ENCODE measurements around the gene CCDC88A.

CCDC88A gene

DNA sequence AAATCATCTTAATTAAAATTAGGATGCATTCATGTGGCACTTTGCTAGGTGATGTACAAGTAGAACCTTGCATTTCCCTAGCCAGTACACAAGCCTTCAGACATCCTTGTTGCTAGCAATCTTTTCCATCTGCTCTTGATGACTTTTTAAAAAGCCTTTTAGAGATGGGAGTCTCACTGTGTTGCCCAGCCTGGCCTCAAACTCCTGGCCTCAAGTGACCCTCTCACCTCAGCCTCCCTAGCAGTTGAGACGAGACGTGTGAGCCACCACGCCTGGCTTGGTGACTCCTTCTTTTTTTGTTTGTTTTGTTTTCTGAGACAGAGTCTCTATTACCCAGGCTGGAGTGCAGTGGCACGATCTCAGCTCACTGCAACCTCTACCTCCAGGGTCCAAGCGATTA lies 1.7 kb upstream of the CCDC88A start:
- peaks cover 5% of the 10 kb centered on the region for H3K79me1 ChIP-seq (replicated peaks; ENCODE audit: low read length, poor library complexity, severe bottlenecking)
- H3K23ac ChIP-seq (ENCODE audit: low read length in 2 of 2) = no peak overlapping the region
- H2AK5ac ChIP-seq (ENCODE audit: low read length, severe bottlenecking) = no peak overlapping the region
- no peak overlapping the region for H3K27ac ChIP-seq (ENCODE audit: low read length, poor library complexity, severe bottlenecking)
- no peak overlapping the region for H3K4ac ChIP-seq (ENCODE audit: low read depth in 1 of 2, low read length in 2 of 2)
- H2BK5ac ChIP-seq (ENCODE audit: low read depth, low read length, poor library complexity, severe bottlenecking) = no peak overlapping the region
- H3K27me3 ChIP-seq (ENCODE audit: control insufficient read depth in 1 of 2, insufficient read depth in 1 of 2, low read length in 2 of 2) = no peaks in the 10 kb centered on the region
- peaks cover 6% of the 10 kb centered on the region for H3K4me1 ChIP-seq (ENCODE audit: control insufficient read depth, insufficient read depth, low read depth, low read length)
- no peaks in the 10 kb centered on the region for H3K36me3 ChIP-seq (ENCODE audit: control insufficient read depth in 1 of 2, insufficient read depth in 2 of 2, low read depth in 1 of 2, low read length in 2 of 2)
- H4K8ac ChIP-seq (ENCODE audit: low read length) = no peak overlapping the region
- H3K4me2 ChIP-seq (ENCODE audit: low read length, poor library complexity, severe bottlenecking) = no peak overlapping the region
- no peak overlapping the region for H2AFZ ChIP-seq (ENCODE audit: low read depth, low read length)
- 89% methylated on average over 5 of the region's 5 CpGs for WGBS
- H3K18ac ChIP-seq (ENCODE audit: low read depth in 1 of 2, low read length in 2 of 2) = peak overlapping the region in 1 of 2 experiments; percentile 5
- H2BK12ac ChIP-seq (ENCODE audit: low read length in 2 of 2) = peak overlapping the region in 1 of 2 experiments; percentile 75
- H3K9ac ChIP-seq (ENCODE audit: low read length) = no peak overlapping the region
- H3K4me3 ChIP-seq (ENCODE audit: insufficient read depth in 1 of 2, low read depth in 1 of 2, low read length in 2 of 2) = no peak overlapping the region
- DNase-seq = no peak
- no peaks in the 10 kb centered on the region for H3K9me3 ChIP-seq (ENCODE audit: control insufficient read depth, low read length)
- no peak overlapping the region for H4K91ac ChIP-seq (ENCODE audit: low read length)
- no peak overlapping the region for H2BK120ac ChIP-seq (ENCODE audit: low read depth, low read length)
- H2BK15ac ChIP-seq (ENCODE audit: low read depth, poor library complexity, severe bottlenecking) = no peak overlapping the region
- H3K14ac ChIP-seq (ENCODE audit: low read length in 2 of 2) = no peak overlapping the region

DNA sequence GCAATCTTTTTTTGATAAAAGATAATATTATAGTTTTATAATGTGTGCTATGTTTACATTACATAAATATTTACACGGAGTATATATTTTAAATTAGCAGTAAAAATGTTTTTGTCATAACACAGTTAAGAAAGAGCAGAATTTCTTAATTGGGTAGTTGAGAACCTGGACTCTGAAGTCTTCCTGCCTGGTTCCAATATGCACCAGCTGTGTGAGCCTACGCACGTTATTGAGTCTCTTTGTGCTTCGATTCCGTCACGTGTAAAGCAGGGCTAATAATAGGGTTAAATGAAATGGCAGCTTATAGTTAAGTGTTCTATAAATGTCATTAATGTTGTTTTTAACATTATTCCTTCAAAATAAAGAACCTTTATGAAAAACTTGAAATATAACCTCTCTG lies 1.2 kb upstream of the CCDC88A start:
- H3K27ac ChIP-seq (ENCODE audit: low read length, poor library complexity, severe bottlenecking) = no peak overlapping the region

DNA sequence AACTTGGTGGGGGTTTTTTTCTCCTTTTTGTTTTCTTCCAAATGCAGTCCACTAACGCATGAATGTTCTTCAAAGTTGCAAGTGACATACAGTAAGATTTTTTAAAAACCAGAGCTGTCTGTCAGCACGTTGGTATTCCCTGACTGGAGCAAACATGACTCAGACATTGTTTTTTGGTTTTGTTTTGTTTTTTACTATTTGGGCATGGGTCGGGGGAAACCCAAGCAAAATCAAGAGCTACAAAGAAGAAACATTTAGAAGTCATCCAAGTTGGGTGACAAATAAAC lies 726 bp upstream of the CCDC88A start:
- WGBS = 0% methylated on average over 3 of the region's 3 CpGs
- Histone ChIP-seq H2AFZ (ENCODE audit: low read depth, low read length) (peak overlapping the region; percentile 76), H3K4me2 (ENCODE audit: low read length, poor library complexity, severe bottlenecking) (peak overlapping the region; percentile 94), H3K14ac (ENCODE audit: low read length in 2 of 2) (no peak overlapping the region), H3K23ac (ENCODE audit: low read length in 2 of 2) (no peak overlapping the region), H4K8ac (ENCODE audit: low read length) (no peak overlapping the region), H3K9me3 (ENCODE audit: control insufficient read depth, low read length) (no peaks in the 10 kb centered on the region), H3K4ac (ENCODE audit: low read depth in 1 of 2, low read length in 2 of 2) (peak overlapping the region in 1 of 2 experiments; percentile 41), H2AK5ac (ENCODE audit: low read length, severe bottlenecking) (no peak overlapping the region), H2BK15ac (ENCODE audit: low read depth, poor library complexity, severe bottlenecking) (no peak overlapping the region), H3K4me1 (ENCODE audit: control insufficient read depth, insufficient read depth, low read depth, low read length) (no peaks in the 10 kb centered on the region), H2BK120ac (ENCODE audit: low read depth, low read length) (no peak overlapping the region), H2BK5ac (ENCODE audit: low read depth, low read length, poor library complexity, severe bottlenecking) (no peak overlapping the region), H3K9ac (ENCODE audit: low read length) (peak overlapping the region; percentile 90), H3K4me3 (ENCODE audit: insufficient read depth in 1 of 2, low read depth in 1 of 2, low read length in 2 of 2) (peak overlapping the region in 1 of 2 experiments; percentile 84), H2BK12ac (ENCODE audit: low read length in 2 of 2) (no peak overlapping the region), H3K36me3 (ENCODE audit: control insufficient read depth in 1 of 2, insufficient read depth in 2 of 2, low read depth in 1 of 2, low read length in 2 of 2) (no peaks in the 10 kb centered on the region), H3K27ac (ENCODE audit: low read length, poor library complexity, severe bottlenecking) (peak overlapping the region; percentile 18), H3K79me1 (replicated peaks; ENCODE audit: low read length, poor library complexity, severe bottlenecking) (peaks cover 6% of the 10 kb centered on the region), H3K27me3 (ENCODE audit: control insufficient read depth in 1 of 2, insufficient read depth in 1 of 2, low read length in 2 of 2) (no peaks in the 10 kb centered on the region), H4K91ac (ENCODE audit: low read length) (no peak overlapping the region), H3K18ac (ENCODE audit: low read depth in 1 of 2, low read length in 2 of 2) (no peak overlapping the region)
- no peak for DNase-seq

More for the DNA sequence above, 1.2 kb upstream of the CCDC88A start:
- H3K4me3 ChIP-seq (ENCODE audit: insufficient read depth in 1 of 2, low read depth in 1 of 2, low read length in 2 of 2) = peak overlapping the region in 1 of 2 experiments; percentile 84
- H3K4ac ChIP-seq (ENCODE audit: low read depth in 1 of 2, low read length in 2 of 2) = no peak overlapping the region
- no peak overlapping the region for H3K4me2 ChIP-seq (ENCODE audit: low read length, poor library complexity, severe bottlenecking)
- no peak overlapping the region for H2BK5ac ChIP-seq (ENCODE audit: low read depth, low read length, poor library complexity, severe bottlenecking)
- H3K14ac ChIP-seq (ENCODE audit: low read length in 2 of 2) = no peak overlapping the region
- no peak for DNase-seq
- WGBS = 95% methylated on average over 4 of the region's 6 CpGs
- no peak overlapping the region for H2BK12ac ChIP-seq (ENCODE audit: low read length in 2 of 2)
- H2AK5ac ChIP-seq (ENCODE audit: low read length, severe bottlenecking) = no peak overlapping the region
- H2AFZ ChIP-seq (ENCODE audit: low read depth, low read length) = no peak overlapping the region
- H3K18ac ChIP-seq (ENCODE audit: low read depth in 1 of 2, low read length in 2 of 2) = no peak overlapping the region
- H3K36me3 ChIP-seq (ENCODE audit: control insufficient read depth in 1 of 2, insufficient read depth in 2 of 2, low read depth in 1 of 2, low read length in 2 of 2) = no peaks in the 10 kb centered on the region
- H4K91ac ChIP-seq (ENCODE audit: low read length) = no peak overlapping the region
- peak overlapping the region; percentile 90 for H3K9ac ChIP-seq (ENCODE audit: low read length)
- H3K79me1 ChIP-seq (replicated peaks; ENCODE audit: low read length, poor library complexity, severe bottlenecking) = peaks cover 5% of the 10 kb centered on the region
- H3K23ac ChIP-seq (ENCODE audit: low read length in 2 of 2) = no peak overlapping the region
- H3K9me3 ChIP-seq (ENCODE audit: control insufficient read depth, low read length) = no peaks in the 10 kb centered on the region
- H4K8ac ChIP-seq (ENCODE audit: low read length) = no peak overlapping the region
- peaks cover 4% of the 10 kb centered on the region for H3K4me1 ChIP-seq (ENCODE audit: control insufficient read depth, insufficient read depth, low read depth, low read length)
- no peaks in the 10 kb centered on the region for H3K27me3 ChIP-seq (ENCODE audit: control insufficient read depth in 1 of 2, insufficient read depth in 1 of 2, low read length in 2 of 2)
- H2BK15ac ChIP-seq (ENCODE audit: low read depth, poor library complexity, severe bottlenecking) = no peak overlapping the region
- no peak overlapping the region for H2BK120ac ChIP-seq (ENCODE audit: low read depth, low read length)

DNA sequence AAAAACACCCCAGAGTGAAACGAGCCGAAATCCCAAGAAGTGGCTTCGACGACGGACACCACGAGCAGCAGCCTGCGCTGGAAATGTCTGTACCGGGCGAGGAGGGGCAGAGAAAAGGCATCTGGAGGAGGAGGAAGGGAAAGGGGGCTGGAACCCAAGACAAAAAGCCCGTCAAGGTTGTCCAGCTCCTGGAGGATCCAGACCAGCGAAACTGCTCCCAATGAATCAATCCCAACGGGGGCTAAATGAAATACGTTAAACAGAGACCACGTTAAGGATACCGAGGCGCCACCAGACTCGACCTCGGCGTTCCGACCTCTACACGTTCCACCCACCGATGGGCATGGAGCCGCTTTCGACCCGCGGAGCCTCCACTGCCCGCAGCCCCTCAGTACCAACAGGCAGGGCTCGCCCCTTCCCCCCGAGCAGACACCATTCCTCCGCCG lies 400 bp downstream of the CCDC88A start:
- Histone ChIP-seq H3K14ac (ENCODE audit: low read length in 2 of 2) (peak overlapping the region in 1 of 2 experiments; percentile 99), H3K23ac (ENCODE audit: low read length in 2 of 2) (peak overlapping the region in 1 of 2 experiments; percentile 77), H3K36me3 (ENCODE audit: control insufficient read depth in 1 of 2, insufficient read depth in 2 of 2, low read depth in 1 of 2, low read length in 2 of 2) (peaks cover 0 to 2% of the 10 kb centered on the region in 2 experiments), H4K8ac (ENCODE audit: low read length) (peak overlapping the region; percentile 78), H3K9ac (ENCODE audit: low read length) (peak overlapping the region; percentile 94), H3K18ac (ENCODE audit: low read depth in 1 of 2, low read length in 2 of 2) (peak overlapping the region; percentile 95 to 98), H2BK5ac (ENCODE audit: low read depth, low read length, poor library complexity, severe bottlenecking) (peak overlapping the region; percentile 71), H2AFZ (ENCODE audit: low read depth, low read length) (peak overlapping the region; percentile 99), H3K4ac (ENCODE audit: low read depth in 1 of 2, low read length in 2 of 2) (peak overlapping the region; percentile 65 to 84), H2BK15ac (ENCODE audit: low read depth, poor library complexity, severe bottlenecking) (peak overlapping the region; percentile 96), H4K91ac (ENCODE audit: low read length) (peak overlapping the region; percentile 48), H2BK120ac (ENCODE audit: low read depth, low read length) (peak overlapping the region; percentile 54), H3K27me3 (ENCODE audit: control insufficient read depth in 1 of 2, insufficient read depth in 1 of 2, low read length in 2 of 2) (no peaks in the 10 kb centered on the region), H3K9me3 (ENCODE audit: control insufficient read depth, low read length) (no peaks in the 10 kb centered on the region), H3K4me2 (ENCODE audit: low read length, poor library complexity, severe bottlenecking) (peak overlapping the region; percentile 96), H3K27ac (ENCODE audit: low read length, poor library complexity, severe bottlenecking) (peak overlapping the region; percentile 92), H3K79me1 (replicated peaks; ENCODE audit: low read length, poor library complexity, severe bottlenecking) (peaks cover 8% of the 10 kb centered on the region), H3K4me3 (ENCODE audit: insufficient read depth in 1 of 2, low read depth in 1 of 2, low read length in 2 of 2) (peak overlapping the region; percentile 79 to 94), H3K4me1 (ENCODE audit: control insufficient read depth, insufficient read depth, low read depth, low read length) (no peaks in the 10 kb centered on the region), H2AK5ac (ENCODE audit: low read length, severe bottlenecking) (no peak overlapping the region), H2BK12ac (ENCODE audit: low read length in 2 of 2) (peak overlapping the region; percentile 6 to 98)
- under 1% methylated on average over 31 of the region's 31 CpGs for WGBS
- peak; percentile 62 for DNase-seq
